ENCODE results near the gene FRZB.

Gene FRZB

GRCh38 chr2:182819412-182819811 is 47.0 kb downstream of the FRZB start:
- Histone ChIP-seq H3K4me3 (no peak overlapping the region), H3K27me3 (no peaks in the 10 kb centered on the region), H3K27ac (no peak overlapping the region), H3K36me3 (no peaks in the 10 kb centered on the region), H3K4me1 (peaks cover 0 to 26% (median 2%) of the 10 kb centered on the region in 4 donors), H3K9me3 (no peaks in the 10 kb centered on the region)
- intact Hi-C loops (cut with DNase I; ENCODE audit: low total_unique reads): no loop called here
- DNase-seq: no peak
- no peak for TF ChIP-seq CTCF (IDR thresholded peaks at IDR 0.05)

GRCh38 chr2:182818925-182819324 is 47.5 kb downstream of the FRZB start:
- intact Hi-C loops (cut with DNase I; ENCODE audit: low total_unique reads): no loop called here
- Histone ChIP-seq H3K4me3 (no peak overlapping the region), H3K4me1 (peaks cover 0 to 26% (median 2%) of the 10 kb centered on the region in 4 donors), H3K27ac (no peak overlapping the region), H3K9me3 (no peaks in the 10 kb centered on the region), H3K36me3 (no peaks in the 10 kb centered on the region), H3K27me3 (no peaks in the 10 kb centered on the region)
- TF ChIP-seq CTCF (IDR thresholded peaks at IDR 0.05): no peak
- no peak for DNase-seq

GRCh38 chr2:182818501-182818900 is 47.9 kb downstream of the FRZB start:
- H3K9me3 ChIP-seq: no peaks in the 10 kb centered on the region
- DNase-seq: no peak
- no peaks in the 10 kb centered on the region for H3K27me3 ChIP-seq
- intact Hi-C loops (cut with DNase I; ENCODE audit: low total_unique reads): no loop called here
- H3K36me3 ChIP-seq: no peaks in the 10 kb centered on the region
- no peak overlapping the region for H3K27ac ChIP-seq
- no peak overlapping the region for H3K4me3 ChIP-seq
- H3K4me1 ChIP-seq: peaks cover 0 to 26% (median 2%) of the 10 kb centered on the region in 4 donors
- no peak for TF ChIP-seq CTCF (IDR thresholded peaks at IDR 0.05)

GRCh38 chr2:182817558-182817957 is 48.9 kb downstream of the FRZB start:
- intact Hi-C loops (cut with DNase I; ENCODE audit: low total_unique reads): no loop called here
- no peaks in the 10 kb centered on the region for H3K9me3 ChIP-seq
- H3K27ac ChIP-seq: no peak overlapping the region
- DNase-seq: no peak
- H3K27me3 ChIP-seq: no peaks in the 10 kb centered on the region
- peaks cover 0 to 26% (median 2%) of the 10 kb centered on the region in 4 donors for H3K4me1 ChIP-seq
- no peaks in the 10 kb centered on the region for H3K36me3 ChIP-seq
- H3K4me3 ChIP-seq: no peak overlapping the region
- no peak for TF ChIP-seq CTCF (IDR thresholded peaks at IDR 0.05)

- intact Hi-C loops (cut with DNase I; ENCODE audit: low total_unique reads): no loop called here
- no peak for TF ChIP-seq CTCF (IDR thresholded peaks at IDR 0.05)
- H3K36me3 ChIP-seq: no peaks in the 10 kb centered on the region
- H3K27ac ChIP-seq: no peak overlapping the region
- peaks cover 0 to 26% (median 2%) of the 10 kb centered on the region in 4 donors for H3K4me1 ChIP-seq
- H3K9me3 ChIP-seq: no peaks in the 10 kb centered on the region
- no peak overlapping the region for H3K4me3 ChIP-seq
- DNase-seq: no peak
- no peaks in the 10 kb centered on the region for H3K27me3 ChIP-seq
These were observed 49.6 kb downstream of the FRZB start for GRCh38 chr2:182816866-182817265.

- DNase-seq: no peak
- Histone ChIP-seq H3K27me3 (no peaks in the 10 kb centered on the region), H3K27ac (no peak overlapping the region), H3K4me1 (peaks cover 0 to 26% (median 2%) of the 10 kb centered on the region in 4 donors), H3K4me3 (no peak overlapping the region), H3K36me3 (no peaks in the 10 kb centered on the region), H3K9me3 (no peaks in the 10 kb centered on the region)
- no peak for TF ChIP-seq CTCF (IDR thresholded peaks at IDR 0.05)
- intact Hi-C loops (cut with DNase I; ENCODE audit: low total_unique reads): no loop called here
These were observed 51.6 kb downstream of the FRZB start for GRCh38 chr2:182814804-182815203.
